B cell (primary cell): ENCODE data around the gene SINHCAF. TPM values are rescaled to one million over a fixed set of nuclear protein-coding genes. Genes with fewer than 3 reads are reported as not detected.

Source experiments
- ATAC-seq: fragments of 200-7000 bp; cut with Tn5 transposase; one replicate; pipeline ENCODE4 v1.10.0; 2021; ENCODE audit warnings: low read depth, mild to moderate bottlenecking, moderate number of reproducible peaks, moderate library complexity
- CTCF ChIA-PET: fragments of 350-600 bp; sonication (Branson Sonifier 250); formaldehyde crosslinking; loops from one replicate; lab custom pipeline; 2021; ENCODE audit warnings: antibody characterized with exemption, inconsistent platforms; lab: Charles Lee
- POLR2A ChIA-PET: fragments of 350-600 bp; sonication (Branson Sonifier 250); formaldehyde crosslinking; loops from one replicate; lab custom pipeline; 2021; ENCODE audit warnings: antibody characterized with exemption; lab: Charles Lee
- DNase-seq: peaks from one replicate; pipeline ENCODE4 v3.0.0; 2013
- H2AFZ ChIP-seq: 2 replicates; pipeline ENCODE4 v1.6.1; 2012; ENCODE audit warnings: mild to moderate bottlenecking, low read depth, low read length; ENCODE audit not compliant: insufficient read depth, poor library complexity, severe bottlenecking
- H3K27ac ChIP-seq, 2 donors: 1 replicate in 1 of 2; 2 replicates in 1 of 2; pipeline ENCODE4 v1.5.1; 2012 to 2013; ENCODE audit warnings: low read length in 2 of 2, mild to moderate bottlenecking in 2 of 2, moderate library complexity in 1 of 2
- H3K27me3 ChIP-seq, 4 experiments: fragments of 200-600 bp in 1 of 4; sonication (generic) in 1 of 4; replicated peaks in 1 of 4; 1 replicate in 2 of 4; 2 replicates in 2 of 4; pipeline versions ENCODE4 v1.6.1 to v1.7.0; 2013 to 2016; ENCODE audit warnings: low read length in 3 of 4, mild to moderate bottlenecking in 2 of 4, mixed read lengths in 1 of 4, moderate library complexity in 1 of 4; ENCODE audit not compliant: insufficient read depth in 4 of 4, control insufficient read depth in 3 of 4; ENCODE audit errors: control extremely low read depth in 1 of 4
- H3K36me3 ChIP-seq, 2 experiments: replicated peaks in 1 of 2; 1 replicate in 1 of 2; 2 replicates in 1 of 2; pipeline versions ENCODE4 v1.6.1 to v1.7.1; 2013; ENCODE audit warnings: low read length in 1 of 2; ENCODE audit not compliant: insufficient read depth in 2 of 2, control insufficient read depth in 1 of 2; ENCODE audit errors: control extremely low read depth in 1 of 2, extremely low read depth in 1 of 2
- H3K4me1 ChIP-seq, 2 donors: fragments of 200-600 bp in 1 of 2; sonication (generic) in 1 of 2; 1 replicate in 1 of 2; 2 replicates in 1 of 2; pipeline versions ENCODE4 v1.5.1 to v1.6.1; 2013 to 2017; ENCODE audit warnings: low read length in 2 of 2; ENCODE audit not compliant: control insufficient read depth in 2 of 2, insufficient read depth in 2 of 2
- H3K4me2 ChIP-seq: replicated peaks from 2 replicates; pipeline ENCODE3; 2012; ENCODE audit warnings: mild to moderate bottlenecking, low read depth, low read length; ENCODE audit not compliant: poor library complexity, severe bottlenecking
- H3K4me3 ChIP-seq, 5 experiments: fragments of 200-600 bp in 1 of 5; sonication (generic) in 1 of 5; 1 replicate in 3 of 5; 2 replicates in 2 of 5; pipeline versions ENCODE4 v1.5.1 to v1.7.0; 2011 to 2016; ENCODE audit warnings: low read length in 4 of 5, mild to moderate bottlenecking in 4 of 5, low read depth in 2 of 5, control low read depth in 1 of 5, moderate library complexity in 1 of 5; ENCODE audit not compliant: insufficient read depth in 1 of 5; ENCODE audit errors: control extremely low read depth in 1 of 5, extremely low read depth in 1 of 5
- H3K79me2 ChIP-seq: fragments of 200-600 bp; sonication (generic); one replicate; pipeline ENCODE4 v1.6.0; 2016; ENCODE audit warnings: low read length; ENCODE audit not compliant: control insufficient read depth, insufficient read depth
- H3K9ac ChIP-seq: fragments of 200-600 bp; sonication (generic); 2 replicates; pipeline ENCODE4 v1.6.1; 2017; ENCODE audit warnings: mild to moderate bottlenecking, low read length, moderate library complexity
- H3K9me3 ChIP-seq, 3 donors: one replicate each; pipeline versions ENCODE4 v1.6.1 to v1.7.1; 2013; ENCODE audit warnings: low read length in 2 of 3; ENCODE audit not compliant: control insufficient read depth in 2 of 3, insufficient read depth in 1 of 3; ENCODE audit errors: control extremely low read depth in 1 of 3
- H4K20me1 ChIP-seq: 2 replicates; pipeline ENCODE4 v1.6.0; 2012; ENCODE audit warnings: mild to moderate bottlenecking, low read length; ENCODE audit not compliant: insufficient read depth, control insufficient read depth, poor library complexity, severe bottlenecking
- H3K27ac Mint-ChIP-seq: one replicate; pipeline ENCODE4 v1.8.0; 2021; ENCODE audit warnings: mixed read lengths
- H3K27me3 Mint-ChIP-seq: one replicate; pipeline ENCODE4 v1.8.0; 2021; ENCODE audit warnings: mixed read lengths
- H3K4me1 Mint-ChIP-seq: one replicate; pipeline ENCODE4 v1.8.0; 2021; ENCODE audit warnings: mixed read lengths
- H3K4me3 Mint-ChIP-seq: one replicate; pipeline ENCODE4 v1.8.0; 2021; ENCODE audit warnings: mixed read lengths
- H3K9me3 Mint-ChIP-seq: one replicate; pipeline ENCODE4 v1.8.0; 2022; ENCODE audit warnings: mixed read lengths; ENCODE audit not compliant: insufficient read depth
- EZH2 ChIP-seq: IDR thresholded peaks from 2 replicates; pipeline ENCODE4 v1.6.1; 2012; ENCODE audit warnings: borderline replicate concordance, low read depth, mild to moderate bottlenecking, moderate library complexity, low read length; ENCODE audit not compliant: insufficient read depth, poor library complexity, severe bottlenecking
- WGBS: methylation state at CpG from one replicate; pipeline ENCODE4 v1.1.5; 2013; ENCODE audit warnings: missing lambda C conversion rate; ENCODE audit not compliant: insufficient coverage; 5-methylcytosine and 5-hydroxymethylcytosine counted together
- intact Hi-C: fragments of 100-400 bp; cut with micrococcal nuclease; formaldehyde crosslinking; loops from one replicate; pipeline ENCODE4 v1.10.0; 2022
- polyA plus RNA-seq: library from polyadenylated mRNA; depleted of rRNA; stranded (reverse); fragments of >200 nt; gene quantifications from 2 replicates; pipeline ENCODE4 v1.2.3, GENCODE V29; 2012
- total RNA-seq, 2 donors: library from RNA; stranded (reverse); fragments of 120-200 nt in 1 of 2; gene quantifications; 1 replicate in 1 of 2; 2 replicates in 1 of 2; pipeline versions ENCODE4 v1.2.3 to v1.2.4, GENCODE V29; 2013 to 2022
- TF ChIP-seq, protein P1 (sequence below): fragments of 200-600 bp; IDR thresholded peaks from one replicate; pipeline ENCODE4 v1.8.0; 2022; ENCODE audit warnings: antibody characterized with exemption, mild to moderate bottlenecking

SINHCAF gene
- total and polyA plus RNA-seq, 2 donors (not counting 1 experiment from before 2014, with no cell fraction given) = 43.5 to 129 TPM

- Histone ChIP-seq H3K4me1 (peaks cover 25 to 27% of the 10 kb centered on the region in 2 donors), H3K27me3 (no peaks in the 10 kb centered on the region), H3K36me3 (peaks cover 13 to 53% of the 10 kb centered on the region in 2 experiments), H2AFZ (no peak overlapping the region), H3K9me3 (no peaks in the 10 kb centered on the region), H3K79me2 (peaks cover 93% of the 10 kb centered on the region), H3K27ac (peak overlapping the region in 1 of 2 donors; percentile 46), H4K20me1 (peaks cover 34% of the 10 kb centered on the region), H3K4me3 (no peak overlapping the region), H3K4me2 (no peak overlapping the region), H3K9ac (no peak overlapping the region)
- TF ChIP-seq, protein P1, sequence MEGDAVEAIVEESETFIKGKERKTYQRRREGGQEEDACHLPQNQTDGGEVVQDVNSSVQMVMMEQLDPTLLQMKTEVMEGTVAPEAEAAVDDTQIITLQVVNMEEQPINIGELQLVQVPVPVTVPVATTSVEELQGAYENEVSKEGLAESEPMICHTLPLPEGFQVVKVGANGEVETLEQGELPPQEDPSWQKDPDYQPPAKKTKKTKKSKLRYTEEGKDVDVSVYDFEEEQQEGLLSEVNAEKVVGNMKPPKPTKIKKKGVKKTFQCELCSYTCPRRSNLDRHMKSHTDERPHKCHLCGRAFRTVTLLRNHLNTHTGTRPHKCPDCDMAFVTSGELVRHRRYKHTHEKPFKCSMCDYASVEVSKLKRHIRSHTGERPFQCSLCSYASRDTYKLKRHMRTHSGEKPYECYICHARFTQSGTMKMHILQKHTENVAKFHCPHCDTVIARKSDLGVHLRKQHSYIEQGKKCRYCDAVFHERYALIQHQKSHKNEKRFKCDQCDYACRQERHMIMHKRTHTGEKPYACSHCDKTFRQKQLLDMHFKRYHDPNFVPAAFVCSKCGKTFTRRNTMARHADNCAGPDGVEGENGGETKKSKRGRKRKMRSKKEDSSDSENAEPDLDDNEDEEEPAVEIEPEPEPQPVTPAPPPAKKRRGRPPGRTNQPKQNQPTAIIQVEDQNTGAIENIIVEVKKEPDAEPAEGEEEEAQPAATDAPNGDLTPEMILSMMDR = no peak
- TF ChIP-seq EZH2 = no peak
- Mint-ChIP-seq H3K4me3 (no peak overlapping the region), H3K4me1 (peaks cover 66% of the 10 kb centered on the region), H3K27ac (peak overlapping the region; percentile 27), H3K9me3 (no peaks in the 10 kb centered on the region), H3K27me3 (no peaks in the 10 kb centered on the region)
- POLR2A ChIA-PET = interaction anchor here (0.6 kb wide), 1 partner anchor 23 kb away, joined by 4 read pairs; no protein-coding TSS in a partner anchor
- no peak for DNase-seq
- intact Hi-C loops = no loop called here
- ATAC-seq = no peak
- CTCF ChIA-PET = interaction anchor here (0.6 to 1.4 kb wide), 2 partner anchors 29 to 204 kb away, joined by 5 read pairs; no protein-coding TSS in a partner anchor
- 100% methylated on average over 1 of the region's 2 CpGs for WGBS
These were observed 24.6 kb downstream of the SINHCAF start for GRCh38 chr12:31301311-31301710.

- no peak overlapping the region for H3K4me2 ChIP-seq
These were observed 25.2 kb downstream of the SINHCAF start for GRCh38 chr12:31300783-31301182.

More at GRCh38 chr12:31300783-31301182, 25.2 kb downstream of the SINHCAF start:
- Mint-ChIP-seq H3K4me1 (peaks cover 63% of the 10 kb centered on the region), H3K27ac (peak overlapping the region; percentile 27), H3K9me3 (no peaks in the 10 kb centered on the region), H3K4me3 (peak overlapping the region; percentile 32), H3K27me3 (no peaks in the 10 kb centered on the region)
- Histone ChIP-seq H3K27me3 (no peaks in the 10 kb centered on the region), H2AFZ (no peak overlapping the region), H3K4me1 (peaks cover 25 to 27% of the 10 kb centered on the region in 2 donors), H4K20me1 (peaks cover 31% of the 10 kb centered on the region), H3K9me3 (no peaks in the 10 kb centered on the region), H3K36me3 (peaks cover 13 to 56% of the 10 kb centered on the region in 2 experiments), H3K79me2 (peaks cover 91% of the 10 kb centered on the region), H3K27ac (peak overlapping the region in 1 of 2 donors; percentile 46), H3K9ac (no peak overlapping the region), H3K4me3 (no peak overlapping the region)
- ATAC-seq (no peak), DNase-seq (no peak)
- WGBS = 87% methylated on average over 2 of the region's 3 CpGs
- TF ChIP-seq, protein P1 = no peak
- no peak for TF ChIP-seq EZH2
- intact Hi-C loops = no loop called here
- POLR2A ChIA-PET = no interaction called here
- CTCF ChIA-PET = no interaction called here
